Retinal pigment epithelial cell (primary cell): ENCODE measurements around the gene SMPD2.

ENCODE experiments used
- DNase-seq: peaks from one replicate; pipeline ENCODE4 v3.0.0-alpha.2; 2010; ENCODE audit warnings: low read depth
- H3K4me3 ChIP-seq: 2 replicates; pipeline ENCODE4 v1.5.1; 2011; ENCODE audit warnings: mild to moderate bottlenecking, low read length, control low read depth, moderate library complexity
- CTCF ChIP-seq: conservative IDR thresholded peaks from 2 replicates; pipeline ENCODE4 v1.5.1; 2011; ENCODE audit warnings: low read depth, low read length, control low read depth, inconsistent platforms

SMPD2 gene

GRCh38 chr6:109446541-109446940 is 6.0 kb downstream of the SMPD2 start:
- H3K4me3 ChIP-seq: no peak overlapping the region
- no peak for TF ChIP-seq CTCF
- no peak for DNase-seq

DNA sequence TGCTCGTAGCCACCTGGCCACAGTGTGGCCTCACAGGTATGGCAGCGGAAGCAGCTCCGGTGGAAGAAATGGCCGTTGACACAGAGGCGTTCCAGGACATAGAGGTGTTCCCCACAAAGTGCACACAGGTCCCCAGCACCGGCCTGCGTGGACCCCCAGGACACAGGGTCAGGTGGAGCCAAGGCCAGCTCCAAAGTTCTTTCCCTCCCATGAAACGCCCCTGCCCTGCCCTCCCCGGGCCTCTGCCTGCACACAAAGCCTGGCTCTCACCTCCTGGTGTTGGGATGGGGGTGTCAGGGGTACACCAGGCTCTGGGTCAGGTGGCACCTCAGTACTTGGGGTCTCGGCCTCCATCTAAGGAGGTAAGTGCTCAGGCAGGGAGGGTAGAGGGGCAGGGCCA is 6.6 kb downstream of the SMPD2 start:
- TF ChIP-seq CTCF: no peak
- no peak overlapping the region for H3K4me3 ChIP-seq
- no peak for DNase-seq

- H3K4me3 ChIP-seq: no peak overlapping the region
- TF ChIP-seq CTCF: no peak
- DNase-seq: no peak
Measured at GRCh38 chr6:109447878-109448555, 7.5 kb downstream of the SMPD2 start.

- no peak for DNase-seq
- no peak overlapping the region for H3K4me3 ChIP-seq
- no peak for TF ChIP-seq CTCF
Measured at GRCh38 chr6:109448615-109449014, 8.1 kb downstream of the SMPD2 start.

DNA sequence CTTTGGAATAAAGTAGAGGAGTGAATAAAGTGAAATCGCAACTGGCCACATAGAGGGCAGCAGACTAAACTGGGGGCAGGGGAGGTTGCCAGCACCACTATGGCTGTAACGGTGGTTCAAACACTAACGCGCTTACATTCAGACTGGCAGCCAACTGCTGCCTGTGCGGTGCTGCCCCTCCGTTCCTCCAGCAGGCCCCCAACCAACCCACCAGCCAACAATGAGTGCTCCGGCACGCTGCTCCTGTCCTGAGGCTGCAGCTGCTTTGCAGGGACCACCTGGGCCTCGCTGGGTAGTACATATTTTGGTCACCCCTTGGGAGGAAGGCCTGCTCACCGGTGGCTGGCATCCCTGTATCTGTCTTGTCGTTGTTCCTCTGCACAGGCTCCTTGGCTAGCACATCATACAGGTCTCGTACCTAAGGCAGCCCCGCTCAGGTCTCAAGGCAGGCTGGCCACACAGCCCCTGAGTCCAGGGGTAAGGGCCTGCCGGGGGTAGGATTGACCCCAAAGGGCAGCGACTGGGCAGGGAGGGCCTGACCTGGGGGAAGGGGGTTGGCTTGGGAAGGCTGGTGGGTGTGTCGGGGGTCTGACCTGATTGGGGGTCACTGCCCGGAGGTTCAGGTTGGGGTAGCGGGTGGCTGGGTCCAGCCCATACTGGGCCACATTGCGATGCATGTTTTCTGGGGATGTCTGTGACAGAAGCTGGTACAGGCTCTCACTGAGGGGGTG is 8.7 kb downstream of the SMPD2 start:
- TF ChIP-seq CTCF: no peak
- no peak overlapping the region for H3K4me3 ChIP-seq
- DNase-seq: no peak

DNA sequence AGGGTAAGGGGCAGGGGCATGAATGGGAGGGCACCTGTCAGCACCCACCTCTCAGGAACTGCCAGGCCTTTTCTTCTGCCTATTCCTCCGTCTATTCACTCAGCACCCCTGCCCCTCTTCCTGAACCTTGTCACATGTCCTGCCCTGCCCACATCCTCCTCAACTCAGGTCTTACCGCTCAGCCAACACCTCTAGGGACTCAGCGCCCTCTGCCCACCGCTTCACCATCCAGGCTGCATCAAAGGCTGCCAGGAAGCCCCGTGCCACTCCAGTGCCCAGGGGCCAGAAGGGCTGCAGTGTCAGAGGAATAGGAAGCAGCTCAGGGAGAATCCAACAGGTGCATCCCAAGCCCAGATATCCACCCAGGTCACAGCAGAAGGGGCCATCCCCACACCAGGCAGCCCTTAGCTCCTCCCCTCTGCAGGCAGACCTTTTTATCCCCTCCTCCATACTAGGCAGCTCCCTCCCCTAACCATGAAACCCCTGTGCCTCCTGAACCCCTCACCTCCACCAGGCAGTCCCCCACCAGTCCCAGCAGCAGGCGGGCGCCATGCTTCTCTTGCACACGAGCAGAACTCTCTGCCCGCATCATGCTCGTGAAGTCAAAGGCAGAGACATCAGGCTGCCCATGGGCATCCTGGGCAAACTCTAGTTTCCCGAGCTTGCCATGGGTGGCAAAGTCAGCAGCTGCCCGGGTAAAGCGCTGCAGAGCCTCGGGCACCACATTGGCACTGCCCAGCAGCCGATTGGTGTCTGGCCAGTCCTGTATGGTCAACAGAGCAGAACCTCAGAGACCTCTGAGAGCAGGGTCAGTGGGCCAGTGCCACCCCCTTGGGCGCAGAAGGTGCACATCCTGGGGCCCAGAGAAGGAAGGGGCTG is 9.5 kb downstream of the SMPD2 start:
- TF ChIP-seq CTCF: no peak
- no peak for DNase-seq
- H3K4me3 ChIP-seq: no peak overlapping the region
